ENCODE results near the gene CCNB3.
"Not testable (repeated sequence)": the region's sequence is repeated elsewhere in the genome, so short reads cannot be mapped to it uniquely, and the experiment has no call there.

The CCNB3 gene, protein sequence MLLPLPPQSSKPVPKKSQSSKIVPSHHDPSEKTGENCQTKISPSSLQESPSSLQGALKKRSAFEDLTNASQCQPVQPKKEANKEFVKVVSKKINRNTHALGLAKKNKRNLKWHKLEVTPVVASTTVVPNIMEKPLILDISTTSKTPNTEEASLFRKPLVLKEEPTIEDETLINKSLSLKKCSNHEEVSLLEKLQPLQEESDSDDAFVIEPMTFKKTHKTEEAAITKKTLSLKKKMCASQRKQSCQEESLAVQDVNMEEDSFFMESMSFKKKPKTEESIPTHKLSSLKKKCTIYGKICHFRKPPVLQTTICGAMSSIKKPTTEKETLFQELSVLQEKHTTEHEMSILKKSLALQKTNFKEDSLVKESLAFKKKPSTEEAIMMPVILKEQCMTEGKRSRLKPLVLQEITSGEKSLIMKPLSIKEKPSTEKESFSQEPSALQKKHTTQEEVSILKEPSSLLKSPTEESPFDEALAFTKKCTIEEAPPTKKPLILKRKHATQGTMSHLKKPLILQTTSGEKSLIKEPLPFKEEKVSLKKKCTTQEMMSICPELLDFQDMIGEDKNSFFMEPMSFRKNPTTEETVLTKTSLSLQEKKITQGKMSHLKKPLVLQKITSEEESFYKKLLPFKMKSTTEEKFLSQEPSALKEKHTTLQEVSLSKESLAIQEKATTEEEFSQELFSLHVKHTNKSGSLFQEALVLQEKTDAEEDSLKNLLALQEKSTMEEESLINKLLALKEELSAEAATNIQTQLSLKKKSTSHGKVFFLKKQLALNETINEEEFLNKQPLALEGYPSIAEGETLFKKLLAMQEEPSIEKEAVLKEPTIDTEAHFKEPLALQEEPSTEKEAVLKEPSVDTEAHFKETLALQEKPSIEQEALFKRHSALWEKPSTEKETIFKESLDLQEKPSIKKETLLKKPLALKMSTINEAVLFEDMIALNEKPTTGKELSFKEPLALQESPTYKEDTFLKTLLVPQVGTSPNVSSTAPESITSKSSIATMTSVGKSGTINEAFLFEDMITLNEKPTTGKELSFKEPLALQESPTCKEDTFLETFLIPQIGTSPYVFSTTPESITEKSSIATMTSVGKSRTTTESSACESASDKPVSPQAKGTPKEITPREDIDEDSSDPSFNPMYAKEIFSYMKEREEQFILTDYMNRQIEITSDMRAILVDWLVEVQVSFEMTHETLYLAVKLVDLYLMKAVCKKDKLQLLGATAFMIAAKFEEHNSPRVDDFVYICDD (N-terminal part only)

DNA sequence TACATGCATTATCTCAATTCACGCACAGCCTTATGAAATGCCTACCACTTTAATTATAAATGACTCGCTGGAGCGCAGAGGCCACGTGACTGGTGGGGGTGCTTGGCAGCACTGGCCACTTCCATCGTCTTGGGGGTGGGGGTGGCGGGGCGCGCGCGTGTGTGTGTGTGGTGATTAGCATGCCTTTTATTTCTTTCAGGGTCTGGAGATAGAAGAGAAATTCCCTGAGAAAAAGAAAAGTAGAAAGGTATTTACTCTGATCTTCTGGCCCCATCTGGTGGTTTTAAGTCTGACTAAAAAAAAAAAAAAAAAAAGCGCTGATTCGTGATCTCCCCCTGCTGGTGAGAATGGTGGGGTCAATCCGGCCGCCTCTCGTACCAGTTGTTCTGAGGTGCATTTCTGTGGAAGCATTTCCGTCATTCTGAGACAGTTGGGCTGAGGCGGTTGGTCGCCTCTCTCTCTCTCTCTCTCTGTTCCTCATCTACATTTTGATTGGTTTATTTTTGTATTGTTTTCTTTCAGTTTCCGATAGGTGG lies at the start of gene CCNB3:
Gene CCNB3, plus strand, starts transcription at position 402 of the 536 bp plus-strand sequence. CDS start 80,399 bp downstream, outside the sequence.
- DNase-seq: peak; percentile 70

DNA sequence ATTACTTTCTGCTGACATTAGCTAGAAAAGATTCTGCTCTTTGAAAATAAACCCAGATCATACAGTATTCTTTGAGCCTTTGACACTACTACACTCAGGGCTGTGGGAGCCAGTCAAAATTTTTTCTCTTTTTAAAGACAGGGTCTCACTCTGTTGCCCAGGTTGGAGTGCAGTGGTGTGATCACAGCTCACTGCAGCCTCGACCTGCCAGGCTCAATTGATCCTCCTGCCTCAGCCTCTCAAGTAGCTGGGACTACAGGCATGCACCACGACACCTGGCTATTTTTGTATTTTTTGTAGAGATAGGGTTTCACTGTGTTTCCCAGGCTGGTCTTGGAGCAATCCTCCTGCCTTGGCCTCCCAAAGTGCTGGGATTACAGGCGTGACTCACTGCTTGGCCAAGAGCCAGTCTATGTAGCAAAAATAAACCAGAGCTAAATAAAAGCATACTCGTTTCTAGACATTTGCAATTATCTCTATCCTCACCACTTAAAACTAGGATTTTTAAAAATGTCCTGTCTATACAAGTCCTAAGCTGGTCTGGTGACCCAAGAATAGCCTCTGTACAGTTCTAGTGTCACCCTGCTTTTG lies 46.9 kb upstream of the CCNB3 start:
- no peak for DNase-seq

DNA sequence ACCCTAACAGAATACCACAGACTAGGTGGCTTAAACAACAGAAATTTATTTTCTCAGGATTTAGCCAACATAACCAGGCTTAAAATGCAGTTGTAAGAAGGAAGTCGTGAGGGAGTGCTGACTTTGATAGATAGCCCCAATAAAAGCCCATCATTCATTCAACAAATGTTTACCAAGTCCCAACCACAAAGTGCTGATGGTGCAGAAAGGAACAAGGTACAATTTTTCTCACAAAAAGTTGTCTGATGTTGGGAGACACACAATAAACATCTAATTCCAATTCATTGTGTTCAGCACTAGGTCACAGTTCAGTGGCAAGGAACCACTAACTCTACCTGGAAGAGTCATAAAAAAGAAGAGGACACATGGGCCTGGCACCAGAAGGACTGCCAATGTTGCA lies 46.0 kb upstream of the CCNB3 start:
- no peak for DNase-seq

DNA sequence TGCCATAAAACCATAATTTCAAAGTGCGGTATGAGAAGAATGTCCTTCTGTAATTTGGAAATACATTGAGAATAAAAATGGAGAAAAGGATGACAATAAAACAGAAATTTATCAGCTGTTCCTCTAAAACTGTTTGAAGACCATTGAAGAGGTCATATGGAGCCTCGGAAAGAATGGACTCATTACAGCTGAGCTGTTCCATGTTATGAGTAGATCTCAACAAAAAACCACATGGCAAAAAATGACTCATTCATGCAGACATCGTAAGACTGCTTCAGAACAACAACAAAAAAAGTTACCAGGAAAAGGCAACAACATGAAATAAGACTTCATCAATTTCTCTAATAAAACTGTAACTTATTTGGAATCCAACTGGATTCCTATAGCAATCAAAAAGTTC lies 43.4 kb upstream of the CCNB3 start:
- no peak for DNase-seq

DNA sequence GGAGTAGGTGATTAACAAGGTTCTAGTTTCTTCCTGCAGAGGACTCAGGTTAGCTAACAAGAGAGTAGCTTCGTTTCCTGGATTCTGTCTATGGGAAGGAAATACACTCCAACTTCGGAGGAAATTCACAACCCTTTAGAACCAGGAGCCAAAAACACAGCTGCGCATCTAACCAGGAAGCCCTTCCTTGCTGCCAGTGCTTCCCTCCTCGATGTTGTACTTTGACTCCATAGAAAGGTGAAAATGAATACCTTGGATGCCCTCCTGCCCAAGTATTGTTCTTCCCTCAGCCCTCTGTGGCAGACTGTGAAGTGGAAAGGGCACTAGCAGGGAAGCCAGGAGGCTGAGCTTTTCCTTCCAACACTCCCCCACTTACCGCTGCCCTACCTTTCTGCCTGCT lies 38.8 kb upstream of the CCNB3 start:
- no peak for DNase-seq

DNA sequence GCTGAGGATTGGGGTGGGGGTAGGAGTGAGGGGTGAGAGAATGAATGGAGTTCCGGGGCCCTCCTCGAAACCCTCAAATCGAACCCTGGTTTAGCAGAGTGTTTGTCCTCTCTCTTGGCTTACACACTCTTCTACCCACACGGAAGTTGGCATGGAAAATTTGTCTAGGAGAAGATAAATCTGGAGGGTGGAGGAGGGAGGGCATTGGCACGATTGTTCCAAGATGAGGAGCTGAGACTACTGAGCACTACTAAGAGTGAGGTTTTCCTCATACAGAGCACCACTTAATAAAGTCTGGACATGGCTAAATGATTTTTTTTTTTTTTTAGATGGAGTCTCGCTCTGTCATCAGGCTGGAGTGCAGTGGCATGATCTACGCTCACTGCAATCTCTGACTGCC lies 37.2 kb upstream of the CCNB3 start:
- no peak for DNase-seq

DNA sequence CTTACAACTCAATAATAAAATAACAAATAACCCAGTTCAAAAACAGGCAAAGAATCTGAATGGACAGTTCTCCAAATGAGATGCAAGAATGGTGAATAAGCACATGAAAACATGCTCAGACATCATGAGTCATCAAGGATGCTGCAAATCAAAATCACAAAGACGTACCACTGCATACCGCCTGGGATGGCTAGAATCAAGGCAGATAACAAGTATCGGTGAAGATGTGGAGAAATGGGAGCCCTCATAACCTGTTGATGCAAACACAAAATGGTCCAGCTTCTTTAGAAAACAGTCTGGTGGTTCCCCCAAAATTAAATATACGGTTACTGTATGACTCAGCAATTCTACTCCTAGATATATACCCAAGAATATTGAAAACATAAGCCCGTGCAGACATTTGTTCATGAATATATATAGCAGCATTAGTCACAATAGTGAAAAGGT lies 36.3 kb upstream of the CCNB3 start:
- no peak for DNase-seq

DNA sequence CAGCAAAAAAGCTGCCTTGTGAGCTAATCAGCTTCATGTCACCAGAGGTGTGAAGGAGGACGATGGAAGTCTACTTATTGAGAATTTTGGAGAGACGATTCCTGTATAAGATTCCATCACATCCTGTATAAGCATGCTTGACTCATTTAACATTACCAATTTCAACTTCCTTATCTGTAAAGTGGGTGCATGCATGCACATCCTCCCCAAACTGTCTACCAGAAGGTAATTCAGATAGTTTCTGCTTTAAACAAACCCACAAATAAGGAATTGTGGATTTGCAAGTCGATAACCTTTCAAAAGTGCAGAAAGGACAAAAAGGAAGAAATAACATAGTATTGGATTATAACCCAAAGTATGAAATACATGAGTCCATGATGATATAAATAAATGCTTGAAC lies 34.8 kb upstream of the CCNB3 start:
- DNase-seq: no peak

DNA sequence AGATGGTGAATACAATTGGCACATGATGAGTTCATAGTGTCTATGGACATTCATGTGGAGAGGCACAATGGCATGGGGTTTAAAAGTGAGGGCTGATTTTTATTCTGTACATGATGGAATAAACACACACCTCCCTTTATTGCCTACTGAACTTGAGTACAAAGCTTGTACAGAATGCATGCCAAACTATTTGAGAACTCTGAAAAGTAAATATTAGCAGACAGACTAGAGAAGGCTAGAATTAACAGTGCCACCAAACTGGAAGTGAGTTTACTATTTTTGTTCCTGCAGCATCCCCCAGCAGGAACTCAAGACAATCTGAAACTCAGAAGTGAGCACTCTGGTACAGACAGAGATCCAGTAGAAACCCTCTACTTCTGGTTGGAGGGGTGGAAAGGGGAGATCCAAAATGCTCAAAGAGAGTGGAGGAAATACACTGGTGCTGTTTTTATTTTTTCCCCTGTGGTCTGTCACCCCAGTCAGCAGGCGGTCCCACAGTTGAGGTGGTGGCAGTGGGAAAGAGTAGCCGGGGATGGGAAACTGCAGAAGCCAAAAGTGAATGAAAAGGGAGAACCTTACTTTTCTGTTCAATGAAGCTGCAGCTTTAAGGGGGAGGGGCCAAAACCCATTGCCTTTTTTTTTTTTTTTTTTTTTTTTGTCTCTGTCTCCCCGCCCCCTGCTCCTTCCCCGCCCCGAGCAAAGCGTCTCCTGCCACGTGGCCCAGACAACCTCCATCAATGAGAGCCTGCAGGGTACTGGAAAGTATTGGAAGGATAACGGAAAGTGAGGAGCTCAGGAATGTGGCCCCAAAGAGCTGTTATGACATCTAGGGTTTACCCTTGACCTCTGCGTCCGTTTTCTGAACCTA lies 24.3 kb upstream of the CCNB3 start:
- no peak for DNase-seq

DNA sequence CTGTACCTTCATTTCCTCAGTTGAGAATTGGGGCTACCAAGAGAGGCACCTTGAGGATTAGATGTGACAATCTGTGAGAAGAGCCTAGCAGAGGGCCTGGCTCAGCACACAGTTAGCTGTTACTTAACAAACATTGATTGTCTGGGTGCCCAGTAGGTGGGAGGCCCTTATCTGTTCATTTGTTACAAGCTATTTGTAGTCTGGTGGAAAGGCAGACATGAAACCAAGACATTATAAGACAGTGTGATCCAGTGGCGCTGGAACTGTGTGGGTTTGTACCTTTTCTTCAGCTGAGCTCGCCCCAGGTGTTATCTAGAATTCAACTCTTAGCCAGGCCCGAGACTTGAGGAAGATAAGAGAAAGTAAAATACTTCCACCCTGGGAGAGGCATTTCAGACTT lies 20.7 kb upstream of the CCNB3 start:
- no peak for DNase-seq

DNA sequence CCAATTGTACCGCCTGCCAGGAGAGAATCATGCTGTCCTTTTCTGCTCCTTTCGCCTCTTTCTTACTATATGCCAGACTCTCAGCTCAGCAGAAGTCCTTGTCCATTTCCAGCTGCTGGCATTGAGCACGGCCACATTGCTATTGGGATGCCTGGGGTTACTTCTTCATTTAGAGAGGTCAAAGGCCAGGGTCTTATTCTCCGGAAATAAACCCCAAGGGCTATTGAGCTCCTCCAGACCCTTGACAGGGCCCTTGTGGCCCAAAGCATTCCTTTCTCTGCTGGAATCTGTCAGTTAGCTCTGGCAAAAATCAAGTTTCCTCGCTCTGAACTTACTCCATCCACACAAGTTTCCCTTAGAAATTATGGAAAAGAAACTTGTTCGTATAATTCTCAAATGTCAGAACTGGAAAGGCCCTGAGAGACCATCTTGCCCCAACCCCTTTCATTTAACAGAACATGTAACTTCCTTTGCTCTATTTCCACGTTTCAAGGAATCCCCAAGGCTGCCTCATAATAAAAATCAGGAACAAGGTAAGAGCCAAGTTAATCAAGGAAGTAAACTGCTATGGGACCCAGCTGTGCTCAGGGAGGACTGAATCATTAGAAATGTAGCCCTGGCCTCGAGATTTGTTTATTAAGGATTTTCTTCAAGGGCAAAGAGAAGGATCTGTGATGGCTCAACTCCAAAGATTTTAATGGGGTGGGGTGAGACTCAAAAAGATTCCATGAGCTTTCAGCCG lies 15.5 kb upstream of the CCNB3 start:
- no peak for DNase-seq

DNA sequence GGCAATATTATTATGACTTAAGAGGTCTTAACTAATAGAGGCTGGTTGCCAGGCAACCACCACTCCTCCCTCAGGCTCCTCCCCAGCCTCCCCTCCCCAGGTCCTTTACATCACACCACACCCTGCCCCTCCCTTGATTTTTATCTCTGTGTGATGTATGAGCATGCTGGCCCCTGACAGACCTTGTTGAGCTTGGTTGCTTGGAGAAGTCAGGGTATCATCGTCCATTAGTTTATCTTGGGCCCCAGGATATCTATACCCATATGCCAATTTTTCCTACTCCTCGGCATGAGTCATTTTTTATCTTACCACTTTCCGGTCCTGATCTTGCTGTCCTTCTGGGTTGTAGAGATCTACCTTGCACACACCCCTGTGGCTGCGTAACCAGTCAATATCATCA lies 6.2 kb upstream of the CCNB3 start:
- DNase-seq: no peak

DNA sequence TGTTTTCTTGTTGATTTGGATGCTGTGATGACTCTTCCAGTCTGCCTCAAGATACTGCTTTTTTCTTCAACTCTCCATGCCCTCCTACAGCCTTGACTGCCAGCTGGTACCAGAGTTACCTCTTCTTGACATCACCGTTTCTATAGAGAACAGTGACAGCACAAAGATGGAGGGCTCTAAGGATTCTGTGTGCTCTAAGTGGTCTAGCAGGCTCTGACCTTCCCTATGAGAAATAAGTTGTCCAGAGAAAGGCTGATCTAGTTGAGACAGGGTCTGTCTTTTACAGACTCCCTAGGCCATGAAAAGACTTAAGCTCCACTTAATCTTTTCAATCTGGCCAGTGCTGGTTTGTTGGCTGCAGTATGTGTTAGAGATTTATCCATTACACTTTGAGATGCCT lies 3.7 kb upstream of the CCNB3 start, which contains the start of gene AKAP4:
Gene AKAP4, minus strand, starts transcription at position 101 of the 400 bp plus-strand sequence. CDS start 118 bp downstream, outside the sequence.
- DNase-seq: no peak

DNA sequence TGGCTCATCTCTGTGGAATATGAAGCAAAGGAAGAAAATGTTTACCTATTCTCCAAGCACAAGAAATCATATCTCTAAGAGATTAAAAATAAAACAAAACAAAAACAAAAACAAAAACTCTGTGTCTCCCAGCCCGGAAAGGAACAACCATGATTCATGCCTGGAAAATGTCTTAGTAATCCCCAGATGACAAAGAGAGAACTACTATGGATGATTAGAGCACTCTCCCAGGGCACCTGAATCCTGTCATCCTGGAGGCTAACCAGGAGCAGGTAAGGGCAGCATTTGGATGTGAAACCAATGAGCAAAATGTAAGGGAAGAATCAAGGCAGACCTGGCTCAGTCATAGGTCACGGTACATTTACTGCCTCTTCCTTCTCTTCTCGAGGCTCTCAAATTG lies 2.0 kb upstream of the CCNB3 start:
- no peak for DNase-seq

DNA sequence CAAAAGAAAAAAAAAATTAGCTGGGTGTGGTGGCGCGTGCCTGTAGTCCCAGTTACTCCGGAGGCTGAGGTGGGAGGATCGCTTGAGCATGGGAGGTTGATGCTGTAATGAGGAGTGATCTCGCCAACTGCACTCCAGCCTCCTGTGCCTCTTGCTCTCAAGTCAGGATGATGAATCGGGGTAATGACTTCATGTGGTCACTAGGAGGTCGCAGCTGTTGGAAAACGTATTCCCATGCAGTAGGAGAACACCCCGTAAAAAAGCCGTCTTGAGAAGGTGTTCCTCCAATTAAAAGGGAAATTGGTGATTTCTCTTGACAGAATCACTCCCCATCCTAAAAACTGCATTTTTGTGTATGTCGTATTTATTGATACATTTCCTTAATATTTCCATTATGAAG lies 2.2 kb downstream of the CCNB3 start:
- DNase-seq: no peak

DNA sequence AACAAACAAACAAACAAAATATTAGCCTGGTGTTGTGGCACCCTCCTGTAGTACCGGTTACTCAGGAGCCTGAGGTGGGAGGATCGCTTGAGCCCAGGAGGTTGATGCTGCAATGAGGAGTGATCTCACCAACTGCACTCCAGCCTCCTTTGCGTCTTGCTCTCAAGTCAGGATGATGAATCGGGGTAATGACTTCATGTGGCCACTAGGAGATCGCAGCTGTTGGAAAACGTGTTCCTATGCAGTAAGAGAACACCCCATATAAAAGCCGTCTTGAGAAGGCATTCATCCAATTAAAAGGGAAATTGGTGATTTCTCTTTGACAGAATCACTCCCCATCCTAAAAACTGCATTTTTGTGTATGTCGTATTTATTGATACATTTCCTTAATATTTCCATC lies 6.9 kb downstream of the CCNB3 start:
- peak; percentile 7 for DNase-seq

DNA sequence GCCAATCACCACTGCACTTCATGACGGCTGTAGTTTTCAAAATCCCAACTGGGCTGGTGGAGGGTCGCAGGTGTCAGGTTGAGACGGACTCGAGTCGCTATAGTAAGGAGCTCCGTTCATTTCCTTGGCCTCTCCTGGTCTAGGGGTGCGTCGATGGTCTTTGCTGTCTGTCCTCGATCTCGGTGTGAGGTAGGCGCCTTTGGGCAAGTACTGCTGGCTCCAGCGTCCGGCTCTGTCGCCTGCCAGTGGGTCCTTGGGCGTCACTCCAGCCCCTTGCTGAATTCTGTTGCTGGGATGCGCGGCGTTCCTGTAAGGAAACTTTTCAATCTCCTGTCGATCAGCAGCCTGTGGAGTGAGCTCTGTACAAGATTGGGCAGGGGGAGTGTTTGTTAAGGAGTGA lies 76.7 kb downstream of the CCNB3 start:
- no peak for DNase-seq

DNA sequence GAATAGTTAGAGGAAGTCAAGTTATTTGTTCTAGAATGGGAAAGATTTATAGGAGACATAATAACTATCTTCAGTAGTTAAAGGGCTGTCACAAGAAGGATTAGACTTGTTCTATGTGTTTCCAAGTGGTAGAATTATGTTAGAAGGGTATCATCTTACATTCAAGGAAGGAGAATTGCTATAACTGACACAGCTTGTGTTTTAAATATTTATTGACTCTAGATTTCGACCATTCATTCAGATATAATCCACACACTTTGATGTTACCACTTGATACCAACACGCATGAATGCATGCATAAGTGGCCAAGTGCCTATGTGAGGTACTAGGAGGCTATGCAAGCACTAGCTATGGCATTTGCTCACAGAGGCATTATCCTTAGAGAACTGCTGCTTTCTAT lies 122.7 kb downstream of the CCNB3 start:
- no peak for DNase-seq

DNA sequence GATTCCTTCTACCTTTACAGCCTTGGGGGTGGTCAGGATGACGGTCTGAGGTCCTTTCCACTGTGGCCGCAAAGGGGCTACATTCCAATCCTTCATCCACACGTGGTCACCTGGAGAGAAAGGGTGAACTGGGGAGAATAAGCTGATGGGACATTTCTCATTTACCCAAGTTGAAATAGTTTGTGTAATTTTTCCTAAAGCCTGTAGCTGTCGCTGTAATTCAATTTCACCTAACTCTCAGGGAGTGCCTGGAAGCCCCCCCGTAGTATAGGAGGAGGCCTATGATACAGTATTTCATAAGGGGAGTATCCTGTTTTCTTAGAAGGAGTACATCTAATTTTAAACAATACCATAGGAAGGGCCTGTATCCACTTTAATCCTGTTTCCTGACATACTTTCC lies 128.1 kb downstream of the CCNB3 start:
- not testable (repeated sequence) for DNase-seq

DNA sequence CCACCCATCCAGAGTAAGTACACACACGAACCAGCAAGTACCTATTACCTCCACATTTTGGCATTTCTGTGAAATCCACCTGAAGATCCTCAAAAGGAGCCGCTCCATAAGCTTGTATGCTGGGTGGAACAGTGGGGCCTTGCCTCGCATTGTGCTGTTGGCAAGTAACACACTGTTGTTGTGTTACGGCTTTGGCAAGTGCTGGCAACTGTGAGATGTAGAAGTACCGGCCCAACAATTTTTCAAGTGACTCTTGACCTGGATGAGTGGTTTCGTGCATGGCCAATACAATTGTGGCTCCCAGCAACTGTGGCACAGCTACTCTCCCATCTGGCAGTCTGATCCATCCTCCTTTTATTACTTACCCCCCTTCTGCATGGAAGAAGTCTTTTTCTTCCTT lies 128.7 kb downstream of the CCNB3 start:
- DNase-seq: no peak

DNA sequence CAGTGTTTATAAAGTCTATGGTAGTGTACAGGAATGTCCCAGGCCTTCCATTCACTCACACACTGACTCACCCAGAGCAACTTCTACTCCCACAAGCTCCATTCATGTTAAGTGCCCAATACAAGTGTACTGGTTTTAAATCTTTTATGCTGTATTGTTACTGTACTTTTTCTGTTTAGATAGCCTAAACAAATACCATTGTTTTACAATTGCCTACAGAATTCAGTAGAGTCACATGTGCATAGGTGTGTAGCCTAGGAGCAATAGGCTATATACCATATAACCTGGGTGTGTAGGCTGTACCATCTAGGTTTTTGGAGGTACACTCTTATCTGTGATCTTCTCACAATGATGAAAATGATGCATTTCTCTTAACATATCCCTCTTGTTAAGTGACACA lies 139.4 kb downstream of the CCNB3 start:
- DNase-seq: no peak
